ENCODE data around the gene GXYLT1. TPM values are rescaled to one million over a fixed set of nuclear protein-coding genes. Genes with fewer than 3 reads are reported as not detected.
"Not testable (repeated sequence)": the region's sequence is repeated elsewhere in the genome, so short reads cannot be mapped to it uniquely, and the experiment has no call there.

The GXYLT1 gene
- total RNA-seq, 1 donor from 2014 or later = 12.3 TPM

- Histone ChIP-seq H3K9me3 (no peaks in the 10 kb centered on the region), H3K36me3 (no peaks in the 10 kb centered on the region), H3K27ac (no peak overlapping the region), H3K4me3 (no peak overlapping the region), H3K27me3 (no peaks in the 10 kb centered on the region), H3K4me1 (no peaks in the 10 kb centered on the region)
- intact Hi-C loops (cut with DNase I) = no loop called here
- no peak for TF ChIP-seq CTCF (IDR thresholded peaks at IDR 0.05)
- no peak for DNase-seq (ENCODE audit: low spot score in 2 of 2)
Measured at GRCh38 chr12:42053456-42053855, 91.2 kb downstream of the GXYLT1 start.

GRCh38 chr12:42048980-42049379 lies 95.7 kb downstream of the GXYLT1 start:
- DNase-seq (ENCODE audit: low spot score in 2 of 2); H3K36me3 ChIP-seq; H3K27me3 ChIP-seq; intact Hi-C loops (cut with DNase I); H3K4me3 ChIP-seq; H3K9me3 ChIP-seq; H3K4me1 ChIP-seq; H3K27ac ChIP-seq: not testable (repeated sequence)

- no peak for TF ChIP-seq CTCF (IDR thresholded peaks at IDR 0.05)
- H3K27me3 ChIP-seq = no peaks in the 10 kb centered on the region
- intact Hi-C loops (cut with DNase I) = no loop called here
Measured at GRCh38 chr12:42039577-42039976, 105.1 kb downstream of the GXYLT1 start.

GRCh38 chr12:42039176-42039575 lies 105.5 kb downstream of the GXYLT1 start:
- Histone ChIP-seq H3K27ac (no peak overlapping the region), H3K36me3 (no peaks in the 10 kb centered on the region), H3K9me3 (peaks cover 0 to 4% of the 10 kb centered on the region in 2 donors), H3K4me1 (no peaks in the 10 kb centered on the region), H3K4me3 (no peak overlapping the region), H3K27me3 (no peaks in the 10 kb centered on the region)
- DNase-seq (ENCODE audit: low spot score in 2 of 2) = no peak
- intact Hi-C loops (cut with DNase I) = no loop called here
- no peak for TF ChIP-seq CTCF (IDR thresholded peaks at IDR 0.05)

More at GRCh38 chr12:42039577-42039976, 105.1 kb downstream of the GXYLT1 start:
- no peak for DNase-seq (ENCODE audit: low spot score in 2 of 2)
- Histone ChIP-seq H3K9me3 (peaks cover 0 to 4% of the 10 kb centered on the region in 2 donors), H3K4me3 (no peak overlapping the region), H3K36me3 (no peaks in the 10 kb centered on the region), H3K4me1 (no peaks in the 10 kb centered on the region), H3K27ac (no peak overlapping the region)

GRCh38 chr12:42031847-42032564 lies 112.7 kb downstream of the GXYLT1 start:
- H3K9me3 ChIP-seq = peaks cover 0 to 4% of the 10 kb centered on the region in 2 donors
- intact Hi-C loops (cut with DNase I) = no loop called here
- TF ChIP-seq CTCF (IDR thresholded peaks at IDR 0.05) = no peak

More at GRCh38 chr12:42031847-42032564, 112.7 kb downstream of the GXYLT1 start:
- DNase-seq (ENCODE audit: low spot score in 2 of 2) = no peak
- H3K4me1 ChIP-seq = no peaks in the 10 kb centered on the region
- no peak overlapping the region for H3K4me3 ChIP-seq
- no peaks in the 10 kb centered on the region for H3K27me3 ChIP-seq
- H3K36me3 ChIP-seq = no peaks in the 10 kb centered on the region
- H3K27ac ChIP-seq = no peak overlapping the region

Other genes starting within 250 kb of the GXYLT1 start
- 14.2 TPM for gene YAF2, start 93.4 kb upstream of the GXYLT1 start, total RNA-seq
- 4.4 TPM for gene ZCRB1, start 181.2 kb upstream of the GXYLT1 start, total RNA-seq
- 1.7 TPM for gene PPHLN1, start 181.3 kb upstream of the GXYLT1 start, total RNA-seq